ENCODE results near the gene RWDD3. TPM values are rescaled to one million over a fixed set of nuclear protein-coding genes. Genes with fewer than 3 reads are reported as not detected.

Gene RWDD3
- total and polyA plus RNA-seq, 2 of the 13 experiments (the other 11 are each of a cell fraction or from before 2014, with no cell fraction given): 18.3 to 21.2 TPM

- TF ChIP-seq ARID5B (CRISPR knock-in tag; IDR thresholded peaks at IDR 0.05): 0 out of 2 replicates have a peak, but pooled peaks have one; percentile 26
- 0 out of 2 replicates have a peak, but pooled peaks have one; percentile 22 for TF ChIP-seq GATAD2A (CRISPR knock-in tag; IDR thresholded peaks at IDR 0.05)
- TF ChIP-seq PATZ1 (CRISPR knock-in tag; IDR thresholded peaks at IDR 0.05): no peak
- TF ChIP-seq PAXIP1 (CRISPR knock-in tag; conservative IDR thresholded peaks at IDR 0.05): peak; percentile 41
- no peak for TF ChIP-seq ETS1 (CRISPR knock-in tag; IDR thresholded peaks at IDR 0.05)
- peak; percentile 8; the same call in 1 of the 2 replicates for TF ChIP-seq SMC3 (IDR thresholded peaks at IDR 0.05; ENCODE audit: low read length)
- TF ChIP-seq SALL1 (CRISPR knock-in tag; IDR thresholded peaks at IDR 0.05): peak; percentile 69
- no peak for TF ChIP-seq RXRB (CRISPR knock-in tag; IDR thresholded peaks at IDR 0.05; ENCODE audit: borderline replicate concordance)
- TF ChIP-seq NR2F6 (IDR thresholded peaks at IDR 0.05): 0 out of 2 replicates have a peak, but pooled peaks have one; percentile 13
- no peak for TF ChIP-seq NR2F6 (CRISPR knock-in tag; IDR thresholded peaks at IDR 0.05)
- peak; percentile 97 for TF ChIP-seq ZNF121 (CRISPR knock-in tag; IDR thresholded peaks at IDR 0.05)
- TF ChIP-seq FIP1L1 (IDR thresholded peaks at IDR 0.05; ENCODE audit: borderline replicate concordance, insufficient read depth, low read depth, low read length): no peak
- no peak for TF ChIP-seq MAFK (conservative IDR thresholded peaks at IDR 0.05 in 1 of 2, IDR thresholded peaks at IDR 0.05 in 1 of 2; ENCODE audit: low read length in 2 of 2)
- peak; percentile 70; the same call in 1 of the 2 replicates for TF ChIP-seq SOX13 (IDR thresholded peaks at IDR 0.05)
- peak in 1 of 2 experiments; percentile 84; a peak in 2 of 4 replicates for TF ChIP-seq SOX13 (CRISPR knock-in tag; conservative IDR thresholded peaks at IDR 0.05 in 1 of 2, IDR thresholded peaks at IDR 0.05 in 1 of 2)
- TF ChIP-seq BCL6 (CRISPR knock-in tag; IDR thresholded peaks at IDR 0.05): 0 out of 2 replicates have a peak, but pooled peaks have one; percentile 25
- no peak for TF ChIP-seq FOXP1 (IDR thresholded peaks at IDR 0.05)
- TF ChIP-seq FOXP1 (CRISPR knock-in tag; IDR thresholded peaks at IDR 0.05): peak; percentile 74
- peak in 1 of 2 experiments; percentile 60; a peak in 1 of 4 replicates for TF ChIP-seq NR2F1 (CRISPR knock-in tag; IDR thresholded peaks at IDR 0.05)
- no peak for TF ChIP-seq ZKSCAN8 (CRISPR knock-in tag; IDR thresholded peaks at IDR 0.05; ENCODE audit: borderline replicate concordance)
- no peak for TF ChIP-seq ZNF383 (CRISPR knock-in tag; IDR thresholded peaks at IDR 0.05; ENCODE audit: borderline replicate concordance)
These were observed 52.5 kb downstream of the RWDD3 start (continued) for GRCh38 chr1:95286479-95286878.

Measured in HepG2 (cell line).